D721Med (cell line): ENCODE data around the gene ADIPOR2.

Experiments
- DNase-seq: peaks from one replicate; pipeline ENCODE4 v3.0.0; 2011; ENCODE audit warnings: low spot score; ENCODE audit not compliant: insufficient read length
- FAIRE-seq: peaks from 2 replicates; lab custom pipeline; 2011; peaks lifted over from hg19 to GRCh38; lab: Jason Lieb, UNC
- TF ChIP-seq, protein P1 (sequence below): IDR thresholded peaks from 2 replicates; pipeline ENCODE4 v1.5.1; 2012; ENCODE audit warnings: mild to moderate bottlenecking, control low read depth; ENCODE audit not compliant: insufficient read depth; ENCODE audit errors: missing control alignments

Gene ADIPOR2

DNA sequence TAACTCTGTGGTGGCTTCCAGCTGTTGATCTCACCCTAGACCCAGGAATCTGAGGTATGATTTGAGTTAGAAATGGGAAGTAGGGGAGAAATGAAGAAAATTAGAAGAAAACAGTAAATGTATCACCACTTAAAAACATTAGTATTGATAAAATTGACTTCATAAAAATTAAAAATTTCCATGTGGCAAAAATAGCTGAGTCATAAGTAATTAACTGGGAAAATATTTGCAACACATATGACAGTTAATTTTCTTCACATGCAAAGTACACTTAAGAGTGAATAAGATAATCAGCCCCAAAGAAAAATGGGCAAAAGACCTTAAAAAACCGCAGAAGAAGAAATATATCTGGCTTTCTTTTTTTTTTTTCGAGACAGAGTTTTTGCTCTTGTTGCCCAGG, 25.5 kb upstream of the ADIPOR2 start:
- DNase-seq (no peak), FAIRE-seq (no peak)
- TF ChIP-seq, protein P1, sequence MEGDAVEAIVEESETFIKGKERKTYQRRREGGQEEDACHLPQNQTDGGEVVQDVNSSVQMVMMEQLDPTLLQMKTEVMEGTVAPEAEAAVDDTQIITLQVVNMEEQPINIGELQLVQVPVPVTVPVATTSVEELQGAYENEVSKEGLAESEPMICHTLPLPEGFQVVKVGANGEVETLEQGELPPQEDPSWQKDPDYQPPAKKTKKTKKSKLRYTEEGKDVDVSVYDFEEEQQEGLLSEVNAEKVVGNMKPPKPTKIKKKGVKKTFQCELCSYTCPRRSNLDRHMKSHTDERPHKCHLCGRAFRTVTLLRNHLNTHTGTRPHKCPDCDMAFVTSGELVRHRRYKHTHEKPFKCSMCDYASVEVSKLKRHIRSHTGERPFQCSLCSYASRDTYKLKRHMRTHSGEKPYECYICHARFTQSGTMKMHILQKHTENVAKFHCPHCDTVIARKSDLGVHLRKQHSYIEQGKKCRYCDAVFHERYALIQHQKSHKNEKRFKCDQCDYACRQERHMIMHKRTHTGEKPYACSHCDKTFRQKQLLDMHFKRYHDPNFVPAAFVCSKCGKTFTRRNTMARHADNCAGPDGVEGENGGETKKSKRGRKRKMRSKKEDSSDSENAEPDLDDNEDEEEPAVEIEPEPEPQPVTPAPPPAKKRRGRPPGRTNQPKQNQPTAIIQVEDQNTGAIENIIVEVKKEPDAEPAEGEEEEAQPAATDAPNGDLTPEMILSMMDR, result no peak

DNA sequence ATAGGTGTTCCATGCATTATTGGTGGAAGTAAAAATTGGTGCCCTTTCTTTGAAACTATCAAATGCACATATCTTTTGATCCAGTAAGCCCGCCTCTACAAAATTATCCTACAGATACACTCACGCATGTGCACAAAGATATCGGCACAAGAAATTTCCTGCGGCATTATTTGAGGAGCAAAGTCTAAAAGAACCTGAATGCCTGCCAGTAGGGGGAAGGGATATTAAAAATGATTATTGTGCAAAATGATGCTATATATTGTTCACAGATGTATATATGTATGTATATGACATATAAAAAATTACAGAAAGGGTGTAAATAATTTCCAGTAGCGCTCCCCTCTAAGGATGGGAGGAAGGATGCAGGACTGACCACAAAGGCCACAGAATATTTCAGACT, 24.7 kb upstream of the ADIPOR2 start:
- no peak for FAIRE-seq
- no peak for DNase-seq

DNA sequence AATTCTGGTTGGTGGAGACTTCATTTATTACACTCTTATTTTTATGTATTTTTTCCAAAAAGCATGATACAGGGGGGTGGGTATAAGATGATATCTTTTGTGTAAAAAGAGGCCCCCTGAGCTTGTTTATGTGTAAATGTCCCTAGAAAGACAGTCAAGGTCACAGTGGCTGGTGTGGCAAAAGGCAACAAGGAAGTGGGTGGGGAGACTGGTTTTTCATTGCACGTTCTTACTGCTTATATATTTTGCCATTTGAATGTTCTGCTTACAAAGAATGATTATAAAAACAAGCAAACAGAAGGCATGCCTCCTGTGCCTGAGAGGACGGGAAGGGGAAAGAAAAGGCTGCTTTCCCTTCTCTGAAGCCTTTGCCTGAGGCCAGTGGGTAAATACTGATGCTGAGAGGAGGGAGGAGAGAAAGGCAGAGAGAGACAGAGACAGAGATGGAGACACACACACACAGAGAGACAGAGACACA, 24.1 kb upstream of the ADIPOR2 start:
- FAIRE-seq (no peak), DNase-seq (no peak)
- TF ChIP-seq, protein P1, result no peak

More for the DNA sequence above, 24.7 kb upstream of the ADIPOR2 start:
- TF ChIP-seq, protein P1, result no peak

DNA sequence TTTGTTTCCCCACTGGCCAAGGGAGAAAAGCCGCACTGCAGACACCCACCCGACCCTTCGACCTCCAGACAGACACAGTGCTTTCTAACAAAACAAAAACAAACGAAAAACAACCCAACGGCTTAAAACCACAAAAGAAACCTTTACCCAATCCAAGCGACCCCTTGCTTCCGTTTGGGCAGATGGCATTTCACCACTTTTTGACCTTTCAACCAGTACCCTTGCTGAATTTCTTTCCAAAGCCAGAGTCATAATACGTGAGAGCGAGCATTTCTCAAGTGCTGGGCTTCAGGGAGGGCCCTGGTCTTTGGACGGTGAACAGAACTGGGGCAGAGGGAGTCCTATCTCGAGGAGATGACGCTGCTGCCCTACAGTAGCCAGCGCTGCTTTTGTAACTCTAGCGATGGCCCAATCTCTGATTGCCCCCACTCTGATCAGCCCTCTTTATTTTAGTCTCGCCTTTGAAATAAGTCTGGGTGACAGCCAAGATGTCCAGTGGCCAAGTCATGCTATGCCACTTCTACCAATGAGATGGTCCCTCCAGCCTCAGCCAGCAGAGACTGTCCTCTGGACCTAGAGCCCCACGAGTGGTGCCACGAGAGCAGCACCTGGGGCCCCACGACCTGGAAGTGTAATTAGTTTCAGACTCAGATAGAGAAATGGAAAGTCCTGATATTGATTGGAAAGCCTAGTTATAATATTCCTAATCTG, 21.9 kb upstream of the ADIPOR2 start:
- DNase-seq (no peak), FAIRE-seq (no peak)
- TF ChIP-seq, protein P1, result no peak

DNA sequence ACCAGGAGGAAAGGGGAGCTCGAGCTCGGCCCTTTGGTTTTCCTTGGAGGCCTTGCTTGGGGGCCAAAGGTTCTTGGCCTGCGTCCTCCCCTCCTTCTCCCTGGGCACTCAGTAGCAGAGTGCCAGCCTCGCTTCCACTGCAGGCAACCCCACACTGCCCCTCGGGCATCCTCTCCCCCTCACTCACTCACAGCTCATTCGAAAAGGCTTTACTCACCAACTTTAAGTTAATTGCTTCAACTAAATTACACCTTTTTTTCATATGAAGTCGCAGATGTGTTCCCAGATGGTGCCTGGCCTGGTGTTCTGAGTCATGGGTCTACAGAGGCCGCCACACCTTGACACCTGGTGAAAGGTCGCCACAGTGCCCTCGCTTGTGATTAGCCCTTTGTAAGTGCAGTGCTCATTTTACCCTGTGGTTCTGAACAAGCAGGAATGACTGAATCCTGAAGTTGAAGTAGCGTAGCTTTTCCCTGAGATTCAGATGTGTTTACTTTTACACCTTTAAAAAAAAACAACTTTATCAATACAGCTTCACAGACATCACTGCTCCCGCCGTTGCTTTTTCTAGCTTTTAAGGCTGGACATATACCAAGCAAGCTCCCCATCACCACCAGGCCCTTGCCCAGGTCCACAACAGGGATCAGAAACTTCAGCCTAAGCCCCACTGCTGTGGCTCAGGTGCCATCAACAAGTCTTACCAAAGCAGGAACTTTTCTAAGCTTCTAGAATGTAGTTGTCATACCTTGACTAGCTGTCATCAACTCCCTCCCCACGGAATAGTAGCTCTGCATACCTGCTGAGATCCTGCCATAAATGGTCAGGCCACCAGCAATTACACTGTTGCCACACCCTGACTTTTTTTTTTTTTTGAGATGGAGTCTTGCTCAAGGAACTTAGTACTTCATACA, 20.3 kb upstream of the ADIPOR2 start:
- TF ChIP-seq, protein P1, result no peak
- DNase-seq, result no peak
- no peak for FAIRE-seq

DNA sequence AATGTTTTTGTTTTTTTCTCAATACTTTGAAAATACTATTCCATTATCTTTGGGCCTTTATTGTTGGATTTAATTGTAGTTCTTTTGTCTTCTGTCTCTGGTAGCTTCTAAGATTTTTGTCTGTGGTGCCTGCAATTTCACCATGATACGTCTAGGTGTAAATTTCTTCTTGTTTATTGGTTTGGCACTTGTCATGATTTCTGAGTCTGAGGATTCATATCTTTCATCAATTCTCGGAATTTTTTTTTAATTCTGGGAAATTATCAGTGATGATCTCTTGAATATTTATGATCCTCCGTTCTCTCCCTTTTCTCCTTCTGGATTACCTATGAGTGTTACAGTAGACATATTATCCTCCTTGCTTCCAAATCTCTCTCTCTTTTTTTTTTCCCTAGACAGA, 14.8 kb upstream of the ADIPOR2 start:
- no peak for DNase-seq
- TF ChIP-seq, protein P1, result no peak
- no peak for FAIRE-seq
